K562 (cell line): ENCODE data around the gene ARHGAP9. TPM values are rescaled to one million over a fixed set of nuclear protein-coding genes. Genes with fewer than 3 reads are reported as not detected.

Source experiments
- ATF3 ChIP-seq, 2 experiments: fragments of 450-650 bp in 1 of 2; sonication (generic) in 1 of 2; formaldehyde crosslinking in 1 of 2; IDR thresholded peaks in 1 of 2; conservative IDR thresholded peaks in 1 of 2; 2 replicates each; pipeline versions ENCODE4 v1.6.1 to v1.8.1; 2016 to 2023; ENCODE audit warnings: mild to moderate bottlenecking in 2 of 2, moderate library complexity in 2 of 2, inconsistent platforms in 1 of 2, missing genetic modification reagents in 1 of 2
- ATF4 ChIP-seq: fragments of 450-650 bp; formaldehyde crosslinking; IDR thresholded peaks from 2 replicates; pipeline ENCODE4 v1.4.0; 2022; ENCODE audit warnings: mild to moderate bottlenecking, moderate library complexity
- CAMTA2 ChIP-seq: fragments of 250-450 bp; sonication (Bioruptor Pico); conservative IDR thresholded peaks from 2 replicates; pipeline ENCODE4 v1.5.1; 2022
- HDGF ChIP-seq: fragments of 450-650 bp; IDR thresholded peaks from 2 replicates; pipeline ENCODE4 v1.6.1; 2016
- MLLT1 ChIP-seq, 2 experiments: fragments of 450-650 bp; IDR thresholded peaks; 2 replicates each; pipeline ENCODE4 v1.6.1; 2016
- NFXL1 ChIP-seq: fragments of 450-650 bp; formaldehyde crosslinking; IDR thresholded peaks from 2 replicates; pipeline ENCODE4 v1.4.0; 2021; ENCODE audit warnings: mild to moderate bottlenecking
- POLR2G ChIP-seq: fragments of 200-400 bp; formaldehyde crosslinking; IDR thresholded peaks from 2 replicates; pipeline ENCODE4 v1.6.1; 2017; ENCODE audit warnings: low read depth, mild to moderate bottlenecking, antibody characterized with exemption, low read length, moderate library complexity
- RBFOX2 ChIP-seq: fragments of 200-400 bp; formaldehyde crosslinking; IDR thresholded peaks from 2 replicates; pipeline ENCODE4 v1.6.1; 2017; ENCODE audit warnings: low read depth, mild to moderate bottlenecking, low read length, moderate library complexity
- RBM14 ChIP-seq: fragments of 200-400 bp; formaldehyde crosslinking; IDR thresholded peaks from 2 replicates; pipeline ENCODE4 v1.6.1; 2018; ENCODE audit warnings: low read depth, mild to moderate bottlenecking, low read length, moderate library complexity, borderline replicate concordance; ENCODE audit not compliant: insufficient read depth
- RBM25 ChIP-seq: fragments of 200-400 bp; formaldehyde crosslinking; IDR thresholded peaks from 2 replicates; pipeline ENCODE4 v1.6.1; 2018; ENCODE audit warnings: low read length, low read depth, moderate library complexity; ENCODE audit not compliant: severe bottlenecking
- RUNX1 ChIP-seq: sonication (generic); IDR thresholded peaks from 2 replicates; pipeline ENCODE4 v1.6.1; 2016; ENCODE audit warnings: antibody characterized with exemption, low read depth
- SNIP1 ChIP-seq: fragments of 450-650 bp; IDR thresholded peaks from 2 replicates; pipeline ENCODE4 v1.7.1; 2017; ENCODE audit warnings: low read depth, mild to moderate bottlenecking
- SRF ChIP-seq, 2 experiments: fragments of 250-450, 450-650 bp in 1 of 2; sonication (Bioruptor Pico) in 1 of 2; sonication (generic) in 1 of 2; formaldehyde crosslinking; IDR thresholded peaks; 2 replicates each; pipeline versions ENCODE4 v1.5.0 to v1.5.1; 2020 to 2022; ENCODE audit warnings: mild to moderate bottlenecking in 1 of 2, missing genetic modification reagents in 1 of 2
- TRIM28 ChIP-seq: fragments of 450-650 bp; IDR thresholded peaks from 2 replicates; pipeline ENCODE4 v1.6.1; 2017
- ZBTB17 ChIP-seq: fragments of 450-650 bp; formaldehyde crosslinking; IDR thresholded peaks from 2 replicates; pipeline ENCODE4 v1.4.0; 2020; ENCODE audit warnings: mild to moderate bottlenecking
- ZNF655 ChIP-seq: fragments of 250-450 bp; sonication (Bioruptor Pico); IDR thresholded peaks from 2 replicates; pipeline ENCODE4 v1.5.0; 2021
- ZNF740 ChIP-seq, 3 experiments: fragments of 200-800 bp in 1 of 3; sonication (Bioruptor generic) in 1 of 3; sonication (generic) in 1 of 3; formaldehyde crosslinking in 1 of 3; IDR thresholded peaks; 2 replicates each; pipeline versions ENCODE4 v1.6.1 to v1.8.0; 2016 to 2022; ENCODE audit warnings: mild to moderate bottlenecking in 2 of 3, missing compliant biosample characterization in 2 of 3, missing genetic modification characterization in 2 of 3, missing genetic modification reagents in 1 of 3
- polyA plus RNA-seq, 8 experiments: library from polyadenylated mRNA; depleted of rRNA in 4 of 8; stranded (reverse) in 5 of 8; unstranded in 3 of 8; fragments of >200 nt; fragmentation: Nextera tagmentation in 2 of 8; fragmentation: Illumina TruSeq in 1 of 8; extraction: Ambion mirVana in 2 of 8; extraction: Trizol in 1 of 8; gene quantifications; 2 replicates each; pipeline versions ENCODE4 v1.2.1 to v1.2.3, GENCODE V29; 2011 to 2014; ENCODE audit warnings: inconsistent platforms in 1 of 8, missing spikeins in 1 of 8
- total RNA-seq, 7 experiments: library from RNA; depleted of rRNA in 6 of 7; stranded (reverse); fragments of >200 nt in 6 of 7; fragmentation: Illumina TruSeq in 2 of 7; extraction: Trizol in 2 of 7; gene quantifications; 2 replicates each; pipeline versions ENCODE4 v1.2.1 to v1.2.3, GENCODE V29; 2011 to 2021; ENCODE audit warnings: low replicate concordance in 1 of 7

Gene ARHGAP9
- total and polyA plus RNA-seq, 9 of the 15 experiments (the other 6 are each of a cell fraction or from before 2014, with no cell fraction given) = 1.5 to 10.2 (median 5.1) TPM

GRCh38 chr12:57515934-57516541 is 36.4 kb upstream of the ARHGAP9 start (continued):
- TF ChIP-seq ATF3 (IDR thresholded peaks at IDR 0.05) = no peak
- TF ChIP-seq ATF3 (CRISPR knock-in tag; conservative IDR thresholded peaks at IDR 0.05) = peak; percentile 34; the same call in 1 of the 2 replicates
- peak in 1 of 2 experiments; percentile 29; a peak in 2 of 4 replicates for TF ChIP-seq SRF (CRISPR knock-in tag; IDR thresholded peaks at IDR 0.05)
- TF ChIP-seq RUNX1 = no peak
- TF ChIP-seq POLR2G = peak; percentile 27
- no peak for TF ChIP-seq ATF4 (CRISPR knock-in tag)
- TF ChIP-seq ZNF655 (CRISPR knock-in tag) = peak; percentile 89
- no peak for TF ChIP-seq CAMTA2 (CRISPR knock-in tag)
- TF ChIP-seq ZBTB17 (CRISPR knock-in tag) = 0 out of 2 replicates have a peak, but pooled peaks have one; percentile 17
- 0 out of 2 replicates have a peak, but pooled peaks have one; percentile 34 for TF ChIP-seq NFXL1 (CRISPR knock-in tag)
- TF ChIP-seq RBM25 = no peak
- peak in 1 of 2 experiments; percentile 39; a peak in 3 of 4 replicates for TF ChIP-seq MLLT1 (IDR thresholded peaks at IDR 0.05)
- TF ChIP-seq RBFOX2 = no peak; the same call in 1 of the 2 replicates
- no peak for TF ChIP-seq TRIM28
- no peak for TF ChIP-seq RBM14
- no peak for TF ChIP-seq HDGF
- 0 out of 2 replicates have a peak, but pooled peaks have one; percentile 25 for TF ChIP-seq ZNF740 (CRISPR knock-in tag; IDR thresholded peaks at IDR 0.05)
- no peak for TF ChIP-seq ZNF740 (tag; IDR thresholded peaks at IDR 0.05)
- TF ChIP-seq SNIP1 = 0 out of 2 replicates have a peak, but pooled peaks have one; percentile 40
